Erythroblast (primary cell): ENCODE measurements around the gene PCDHA6.
A peak's percentile ranks its signal among the peaks of the same experiment; 100 is the strongest.
"Not testable (repeated sequence)": the region's sequence is repeated elsewhere in the genome, so short reads cannot be mapped to it uniquely, and the experiment has no call there.

ENCODE experiments used
- DNase-seq, 2 experiments: peaks; one replicate each; lab custom pipeline; 2025; lab: John Stamatoyannopoulos, UW
- GATA1 ChIP-seq: IDR thresholded peaks from 2 replicates; pipeline ENCODE4 v1.6.1; 2011; ENCODE audit warnings: low read depth, mild to moderate bottlenecking, control low read depth, low read length, moderate library complexity
- POLR2A ChIP-seq: IDR thresholded peaks from 2 replicates; pipeline ENCODE4 v1.6.1; 2011; ENCODE audit warnings: mild to moderate bottlenecking, low read length

Gene PCDHA6

DNA sequence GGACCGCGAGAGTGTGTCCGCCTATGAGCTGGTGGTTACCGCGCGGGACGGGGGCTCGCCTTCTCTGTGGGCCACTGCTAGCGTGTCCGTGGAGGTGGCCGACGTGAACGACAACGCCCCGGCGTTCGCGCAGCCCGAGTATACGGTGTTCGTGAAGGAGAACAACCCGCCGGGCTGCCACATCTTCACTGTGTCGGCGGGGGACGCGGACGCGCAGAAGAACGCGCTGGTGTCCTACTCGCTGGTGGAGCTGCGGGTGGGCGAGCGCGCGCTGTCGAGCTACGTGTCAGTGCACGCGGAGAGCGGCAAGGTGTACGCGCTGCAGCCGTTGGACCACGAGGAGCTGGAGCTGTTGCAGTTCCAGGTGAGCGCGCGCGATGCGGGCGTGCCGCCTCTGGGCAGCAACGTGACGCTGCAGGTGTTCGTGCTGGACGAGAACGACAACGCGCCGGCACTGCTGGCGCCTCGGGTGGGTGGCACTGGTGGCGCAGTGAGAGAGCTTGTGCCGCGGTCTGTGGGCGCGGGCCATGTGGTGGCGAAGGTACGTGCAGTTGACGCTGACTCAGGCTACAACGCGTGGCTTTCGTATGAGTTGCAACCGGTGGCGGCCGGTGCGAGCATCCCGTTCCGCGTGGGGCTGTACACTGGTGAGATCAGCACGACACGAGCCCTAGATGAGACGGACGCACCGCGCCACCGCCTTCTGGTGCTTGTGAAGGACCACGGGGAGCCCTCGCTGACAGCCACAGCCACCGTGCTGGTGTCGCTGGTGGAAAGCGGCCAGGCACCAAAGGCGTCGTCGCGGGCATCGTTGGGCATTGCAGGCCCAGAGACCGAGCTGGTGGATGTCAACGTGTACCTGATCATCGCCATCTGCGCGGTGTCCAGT is 8.1 kb downstream of the PCDHA6 start:
- TF ChIP-seq POLR2A (no peak), GATA1 (no peak)
- DNase-seq, result no peak

DNA sequence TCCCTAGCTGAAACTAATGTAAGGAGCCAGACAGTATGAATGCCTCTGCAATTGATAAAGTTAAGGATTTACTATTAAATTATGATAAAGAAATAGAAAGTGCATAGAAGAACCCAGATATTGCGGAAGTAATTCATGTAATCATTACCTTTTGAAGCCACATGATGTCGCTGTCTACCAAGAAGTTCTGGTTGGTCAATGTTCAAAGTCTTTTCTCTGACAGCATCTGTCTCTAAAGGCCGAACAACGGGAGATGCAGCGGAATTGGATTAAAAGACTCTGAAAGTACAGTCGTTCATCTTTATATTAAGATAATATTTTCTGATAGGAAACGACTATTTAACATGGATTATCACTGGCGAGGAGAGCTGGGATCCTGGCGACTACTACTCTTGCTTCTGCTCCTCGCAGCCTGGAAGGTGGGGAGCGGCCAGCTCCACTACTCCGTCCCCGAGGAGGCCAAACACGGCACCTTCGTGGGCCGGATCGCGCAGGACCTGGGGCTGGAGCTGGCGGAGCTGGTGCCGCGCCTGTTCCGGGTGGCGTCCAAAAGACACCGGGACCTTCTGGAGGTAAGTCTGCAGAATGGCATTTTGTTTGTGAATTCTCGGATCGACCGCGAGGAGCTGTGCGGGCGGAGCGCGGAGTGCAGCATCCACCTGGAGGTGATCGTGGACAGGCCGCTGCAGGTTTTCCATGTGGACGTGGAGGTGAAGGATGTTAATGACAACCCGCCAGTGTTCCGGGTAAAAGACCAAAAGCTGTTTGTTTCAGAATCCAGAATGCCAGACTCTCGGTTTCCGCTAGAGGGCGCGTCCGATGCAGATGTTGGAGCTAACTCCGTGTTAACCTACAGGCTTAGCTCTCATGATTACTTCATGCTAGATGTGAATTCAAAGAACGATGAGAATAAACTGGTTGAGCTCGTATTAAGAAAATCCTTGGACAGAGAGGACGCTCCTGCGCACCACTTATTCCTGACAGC is 13.5 kb downstream of the PCDHA6 start, which contains the start of gene PCDHA8:
Gene PCDHA8 (plus strand): TSS at position 210 of the 985 bp plus-strand sequence. CDS start 135 bp downstream, at position 345.
- TF ChIP-seq GATA1 (no peak), POLR2A (no peak)
- peak; percentile 13 to 27 for DNase-seq

DNA sequence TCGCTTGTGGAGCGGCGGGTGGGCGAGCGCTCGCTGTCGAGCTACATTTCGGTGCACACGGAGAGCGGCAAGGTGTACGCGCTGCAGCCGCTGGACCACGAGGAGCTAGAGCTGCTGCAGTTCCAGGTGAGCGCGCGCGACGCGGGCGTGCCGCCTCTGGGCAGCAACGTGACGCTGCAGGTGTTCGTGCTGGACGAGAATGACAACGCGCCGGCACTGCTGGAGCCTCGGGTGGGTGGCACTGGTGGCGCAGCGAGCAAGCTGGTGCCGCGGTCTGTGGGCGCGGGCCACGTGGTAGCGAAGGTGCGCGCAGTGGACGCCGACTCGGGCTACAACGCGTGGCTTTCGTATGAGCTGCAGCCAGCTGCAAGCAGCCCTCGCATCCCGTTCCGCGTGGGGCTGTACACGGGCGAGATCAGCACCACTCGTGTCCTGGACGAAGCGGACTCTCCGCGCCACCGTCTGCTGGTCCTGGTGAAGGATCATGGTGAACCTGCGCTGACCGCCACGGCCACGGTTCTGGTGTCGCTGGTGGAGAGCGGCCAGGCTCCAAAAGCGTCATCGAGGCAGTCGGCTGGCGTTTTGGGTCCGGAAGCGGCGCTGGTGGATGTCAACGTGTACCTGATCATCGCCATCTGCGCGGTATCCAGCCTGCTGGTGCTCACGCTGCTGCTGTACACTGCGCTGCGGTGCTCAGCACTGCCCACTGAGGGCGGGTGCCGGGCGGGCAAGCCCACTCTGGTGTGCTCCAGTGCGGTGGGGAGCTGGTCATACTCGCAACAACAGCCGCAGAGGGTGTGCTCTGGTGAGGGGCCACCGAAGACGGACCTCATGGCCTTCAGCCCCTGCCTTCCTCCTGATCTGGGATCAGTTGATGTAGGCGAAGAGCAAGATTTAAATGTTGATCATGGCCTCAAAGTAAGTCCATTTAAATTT is 15.3 kb downstream of the PCDHA6 start:
- no peak for DNase-seq
- TF ChIP-seq GATA1 (no peak), POLR2A (no peak)

DNA sequence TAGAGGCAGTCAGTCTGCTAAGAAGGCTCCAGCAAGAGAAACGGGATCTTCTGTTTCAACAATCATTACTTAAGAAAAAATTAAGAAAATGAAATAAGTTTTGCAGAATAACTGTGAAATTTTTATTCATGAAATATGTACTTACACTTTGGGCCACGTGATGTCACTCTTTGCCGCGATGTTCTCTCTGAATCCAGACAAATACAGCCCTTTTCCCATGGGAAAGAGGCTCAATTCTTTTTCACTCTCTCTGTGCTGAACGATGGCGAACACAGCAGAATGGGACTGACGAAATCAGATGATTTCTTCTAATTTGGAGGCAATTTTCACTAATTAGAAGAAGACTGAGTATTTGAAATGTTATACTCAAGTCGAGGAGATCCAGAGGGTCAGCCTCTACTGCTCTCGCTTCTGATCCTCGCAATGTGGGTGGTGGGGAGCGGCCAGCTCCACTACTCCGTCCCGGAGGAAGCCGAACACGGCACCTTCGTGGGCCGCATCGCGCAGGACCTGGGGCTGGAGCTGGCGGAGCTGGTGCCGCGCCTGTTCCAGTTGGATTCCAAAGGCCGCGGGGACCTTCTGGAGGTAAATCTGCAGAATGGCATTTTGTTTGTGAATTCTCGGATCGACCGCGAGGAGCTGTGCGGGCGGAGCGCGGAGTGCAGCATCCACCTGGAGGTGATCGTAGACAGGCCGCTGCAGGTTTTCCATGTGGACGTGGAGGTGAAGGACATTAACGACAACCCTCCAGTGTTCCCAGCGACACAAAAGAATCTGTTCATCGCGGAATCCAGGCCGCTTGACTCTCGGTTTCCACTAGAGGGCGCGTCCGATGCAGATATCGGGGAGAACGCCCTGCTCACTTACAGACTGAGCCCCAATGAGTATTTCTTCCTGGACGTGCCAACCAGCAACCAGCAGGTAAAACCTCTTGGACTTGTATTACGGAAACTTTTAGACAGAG is 20.7 kb downstream of the PCDHA6 start, which contains the start of gene PCDHA9:
Gene PCDHA9 (plus strand): TSS at position 244 of the 964 bp plus-strand sequence. CDS start 114 bp downstream, at position 358.
- not testable (repeated sequence) for DNase-seq

DNA sequence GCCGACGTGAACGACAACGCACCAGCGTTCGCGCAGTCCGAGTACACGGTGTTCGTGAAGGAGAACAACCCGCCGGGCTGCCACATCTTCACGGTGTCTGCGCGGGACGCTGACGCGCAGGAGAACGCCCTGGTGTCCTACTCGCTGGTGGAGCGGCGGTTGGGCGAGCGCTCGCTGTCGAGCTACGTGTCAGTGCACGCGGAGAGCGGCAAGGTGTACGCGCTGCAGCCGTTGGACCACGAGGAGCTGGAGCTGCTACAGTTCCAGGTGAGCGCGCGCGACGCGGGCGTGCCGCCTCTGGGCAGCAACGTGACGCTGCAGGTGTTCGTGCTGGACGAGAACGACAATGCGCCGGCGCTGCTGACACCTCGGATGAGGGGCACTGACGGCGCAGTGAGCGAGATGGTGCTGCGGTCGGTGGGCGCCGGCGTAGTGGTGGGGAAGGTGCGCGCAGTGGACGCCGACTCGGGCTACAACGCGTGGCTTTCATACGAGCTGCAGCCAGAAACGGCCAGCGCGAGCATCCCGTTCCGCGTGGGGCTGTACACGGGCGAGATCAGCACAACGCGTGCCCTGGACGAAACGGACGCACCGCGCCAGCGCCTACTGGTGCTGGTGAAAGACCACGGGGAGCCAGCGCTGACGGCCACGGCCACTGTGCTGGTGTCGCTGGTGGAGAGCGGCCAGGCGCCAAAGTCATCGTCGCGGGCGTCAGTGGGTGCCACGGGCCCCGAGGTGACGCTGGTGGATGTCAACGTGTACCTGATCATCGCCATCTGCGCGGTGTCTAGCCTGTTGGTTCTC is 22.3 kb downstream of the PCDHA6 start:
- DNase-seq, result not testable (repeated sequence)

DNA sequence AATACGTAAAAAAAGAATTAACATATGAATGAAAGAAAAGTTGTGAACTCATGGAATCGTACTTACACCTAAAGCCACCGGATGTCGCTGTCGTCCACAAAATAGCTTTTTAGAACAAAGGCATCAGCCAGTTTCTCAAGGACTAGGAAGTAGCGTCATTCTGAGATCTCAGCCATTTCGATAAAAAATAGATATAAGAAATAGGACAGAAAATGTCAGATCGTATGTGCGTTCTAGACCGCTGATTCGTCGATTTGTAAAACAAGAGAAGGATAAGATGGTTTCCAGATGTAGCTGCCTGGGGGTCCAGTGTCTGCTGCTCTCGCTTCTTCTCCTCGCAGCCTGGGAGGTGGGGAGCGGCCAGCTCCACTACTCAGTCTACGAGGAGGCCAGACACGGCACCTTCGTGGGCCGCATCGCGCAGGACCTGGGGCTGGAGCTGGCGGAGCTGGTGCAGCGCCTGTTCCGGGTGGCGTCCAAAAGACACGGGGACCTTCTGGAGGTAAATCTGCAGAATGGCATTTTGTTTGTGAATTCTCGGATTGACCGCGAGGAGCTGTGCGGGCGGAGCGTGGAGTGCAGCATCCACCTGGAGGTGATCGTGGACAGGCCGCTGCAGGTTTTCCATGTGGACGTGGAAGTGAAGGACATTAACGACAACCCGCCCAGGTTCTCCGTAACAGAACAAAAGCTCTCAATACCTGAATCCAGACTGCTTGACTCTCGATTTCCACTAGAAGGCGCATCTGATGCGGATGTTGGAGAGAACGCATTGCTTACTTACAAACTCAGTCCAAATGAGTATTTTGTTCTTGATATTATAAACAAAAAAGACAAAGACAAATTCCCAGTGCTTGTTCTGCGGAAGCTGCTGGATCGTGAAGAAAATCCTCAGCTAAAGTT is 28.3 kb downstream of the PCDHA6 start, which contains the start of gene PCDHA10:
Gene PCDHA10 (plus strand): TSS at position 126 of the 903 bp plus-strand sequence. CDS start 152 bp downstream, at position 278.
- peak in 1 of 2 experiments; percentile 11 for DNase-seq
- TF ChIP-seq POLR2A, result no peak
- TF ChIP-seq GATA1, result no peak

DNA sequence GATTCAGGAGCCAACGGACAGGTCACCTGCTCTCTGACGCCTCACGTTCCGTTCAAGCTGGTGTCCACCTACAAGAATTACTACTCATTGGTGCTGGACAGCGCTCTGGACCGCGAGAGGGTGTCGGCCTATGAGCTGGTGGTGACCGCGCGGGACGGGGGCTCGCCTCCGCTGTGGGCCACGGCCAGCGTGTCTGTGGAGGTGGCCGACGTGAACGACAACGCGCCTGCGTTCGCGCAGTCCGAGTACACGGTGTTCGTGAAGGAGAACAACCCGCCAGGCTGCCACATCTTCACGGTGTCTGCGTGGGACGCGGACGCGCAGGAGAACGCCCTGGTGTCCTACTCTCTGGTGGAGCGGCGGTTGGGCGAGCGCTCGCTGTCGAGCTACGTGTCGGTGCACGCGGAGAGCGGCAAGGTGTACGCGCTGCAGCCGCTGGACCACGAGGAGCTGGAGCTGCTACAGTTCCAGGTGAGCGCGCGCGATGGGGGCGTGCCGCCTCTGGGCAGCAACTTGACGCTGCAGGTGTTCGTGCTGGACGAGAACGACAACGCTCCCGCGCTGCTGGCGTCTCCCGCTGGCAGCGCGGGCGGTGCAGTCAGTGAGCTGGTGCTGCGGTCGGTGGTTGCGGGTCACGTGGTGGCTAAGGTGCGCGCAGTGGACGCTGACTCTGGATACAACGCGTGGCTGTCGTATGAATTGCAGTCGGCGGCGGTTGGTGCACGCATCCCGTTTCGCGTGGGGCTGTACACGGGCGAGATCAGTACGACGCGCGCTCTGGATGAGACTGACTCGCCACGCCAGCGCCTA is 29.6 kb downstream of the PCDHA6 start:
- TF ChIP-seq POLR2A (no peak), GATA1 (no peak)
- DNase-seq, result no peak

DNA sequence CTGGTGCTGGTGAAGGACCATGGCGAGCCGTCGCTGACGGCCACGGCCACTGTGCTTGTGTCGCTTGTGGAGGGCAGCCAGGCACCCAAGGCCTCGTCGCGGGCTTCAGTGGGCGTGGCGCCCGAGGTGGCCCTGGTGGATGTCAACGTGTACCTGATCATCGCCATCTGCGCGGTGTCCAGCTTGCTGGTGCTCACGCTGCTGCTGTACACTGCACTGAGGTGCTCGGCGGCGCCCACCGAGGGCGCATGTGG is 30.2 kb downstream of the PCDHA6 start:
- no peak for DNase-seq
- TF ChIP-seq GATA1 (no peak), POLR2A (no peak)

DNA sequence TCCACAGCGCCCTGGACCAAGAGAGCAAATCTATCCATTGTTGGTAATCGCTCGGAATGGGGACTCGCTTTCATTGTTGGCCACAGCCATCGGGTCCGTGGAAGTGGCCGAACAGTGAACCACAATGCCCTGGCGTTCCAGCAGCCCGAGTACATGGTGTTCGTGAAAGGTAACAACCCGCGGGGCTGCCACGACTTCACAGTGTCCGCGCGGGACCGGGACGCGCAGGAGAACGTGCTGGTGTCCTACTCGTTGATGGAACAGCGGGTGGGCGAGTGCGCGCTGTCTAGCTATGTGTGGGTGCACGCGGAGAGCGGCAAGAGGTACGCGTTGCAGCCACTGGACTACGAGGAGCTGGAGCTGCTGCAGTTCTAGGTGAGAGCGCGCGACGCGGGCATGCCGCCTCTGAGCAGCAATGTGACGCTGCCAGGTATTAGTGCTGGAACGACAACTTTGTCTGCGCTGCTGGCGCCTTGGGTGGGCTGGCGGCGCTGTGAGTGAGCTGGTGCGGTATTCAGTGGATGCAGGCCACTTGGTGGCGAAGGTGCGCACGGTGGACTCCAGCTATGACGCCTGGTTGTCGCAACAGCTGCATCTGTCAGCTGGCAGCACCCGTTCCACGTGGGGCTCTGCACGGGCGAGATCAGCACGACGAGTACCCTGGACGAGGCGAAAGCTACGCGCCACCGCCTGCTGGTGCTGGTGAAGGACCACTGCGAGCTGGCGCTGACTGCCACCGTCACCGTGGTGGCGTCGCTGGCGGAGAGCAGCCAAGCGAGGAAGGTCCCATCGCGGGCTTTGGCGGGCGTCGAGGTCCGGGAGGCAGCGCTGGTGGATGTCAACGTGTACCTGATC is 34.9 kb downstream of the PCDHA6 start:
- no peak for DNase-seq
- TF ChIP-seq GATA1 (no peak), POLR2A (no peak)
